Fibroblast of lung (primary cell): ENCODE data around the gene ZNF148.

Experiments used
- EZH2 ChIP-seq: IDR thresholded peaks from 2 replicates; pipeline ENCODE4 v1.5.1; 2012; ENCODE audit warnings: low read length, control low read depth, mild to moderate bottlenecking; ENCODE audit errors: missing control alignments
- TF ChIP-seq, protein P1 (sequence below), 2 donors: IDR thresholded peaks in 1 of 2; conservative IDR thresholded peaks in 1 of 2; 1 replicate in 1 of 2; 2 replicates in 1 of 2; pipeline ENCODE4 v1.5.1; 2011 to 2012; ENCODE audit warnings: low read length in 2 of 2, control low read depth in 1 of 2, inconsistent platforms in 1 of 2, low read depth in 1 of 2, mild to moderate bottlenecking in 1 of 2

DNA sequence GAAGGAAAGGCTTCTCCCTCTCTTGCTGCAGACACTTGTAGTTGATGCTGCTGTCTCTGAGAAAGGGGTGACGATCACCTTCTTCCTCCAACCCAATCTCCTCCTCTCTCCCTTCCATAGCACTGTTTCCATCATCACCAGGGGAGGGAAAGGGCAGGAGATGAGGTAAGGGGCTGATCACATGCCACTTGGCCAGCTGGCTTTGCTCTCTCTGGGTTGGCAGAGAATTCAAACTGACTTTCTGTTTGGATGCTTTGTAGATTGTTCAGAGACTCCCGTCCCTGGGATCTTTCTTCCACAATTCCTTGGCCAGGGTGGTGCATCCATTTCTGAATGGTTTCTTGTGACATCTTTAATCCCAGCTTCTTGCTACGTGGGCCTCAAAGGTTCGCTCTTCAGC lies 43.2 kb upstream of the ZNF148 start:
- TF ChIP-seq, protein P1, sequence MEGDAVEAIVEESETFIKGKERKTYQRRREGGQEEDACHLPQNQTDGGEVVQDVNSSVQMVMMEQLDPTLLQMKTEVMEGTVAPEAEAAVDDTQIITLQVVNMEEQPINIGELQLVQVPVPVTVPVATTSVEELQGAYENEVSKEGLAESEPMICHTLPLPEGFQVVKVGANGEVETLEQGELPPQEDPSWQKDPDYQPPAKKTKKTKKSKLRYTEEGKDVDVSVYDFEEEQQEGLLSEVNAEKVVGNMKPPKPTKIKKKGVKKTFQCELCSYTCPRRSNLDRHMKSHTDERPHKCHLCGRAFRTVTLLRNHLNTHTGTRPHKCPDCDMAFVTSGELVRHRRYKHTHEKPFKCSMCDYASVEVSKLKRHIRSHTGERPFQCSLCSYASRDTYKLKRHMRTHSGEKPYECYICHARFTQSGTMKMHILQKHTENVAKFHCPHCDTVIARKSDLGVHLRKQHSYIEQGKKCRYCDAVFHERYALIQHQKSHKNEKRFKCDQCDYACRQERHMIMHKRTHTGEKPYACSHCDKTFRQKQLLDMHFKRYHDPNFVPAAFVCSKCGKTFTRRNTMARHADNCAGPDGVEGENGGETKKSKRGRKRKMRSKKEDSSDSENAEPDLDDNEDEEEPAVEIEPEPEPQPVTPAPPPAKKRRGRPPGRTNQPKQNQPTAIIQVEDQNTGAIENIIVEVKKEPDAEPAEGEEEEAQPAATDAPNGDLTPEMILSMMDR (conservative IDR thresholded peaks at IDR 0.05 in 1 of 2, IDR thresholded peaks at IDR 0.05 in 1 of 2; ENCODE audit: low read depth in 1 of 2, low read length in 2 of 2), result no peak
- TF ChIP-seq EZH2, result no peak
